HL-60 (cell line): Measurements from ENCODE around the gene MRPS26.

Experiments used
- DNase-seq, 2 experiments: peaks; one replicate each; pipeline ENCODE4 v3.0.0-alpha.2; 2010 to 2020; ENCODE audit warnings: low read depth in 1 of 2, low spot score in 1 of 2
- H3K27ac ChIP-seq: fragments of 250-450 bp; sonication (Bioruptor Pico); replicated peaks from 2 replicates; pipeline ENCODE4 v1.5.1; 2020; ENCODE audit warnings: mild to moderate bottlenecking, moderate library complexity
- H3K27me3 ChIP-seq: fragments of 250-450 bp; sonication (Bioruptor Pico); 2 replicates; pipeline ENCODE4 v1.5.1; 2021; ENCODE audit warnings: mild to moderate bottlenecking, moderate library complexity; ENCODE audit not compliant: insufficient read depth, poor library complexity, severe bottlenecking
- H3K4me3 ChIP-seq: replicated peaks from 2 replicates; pipeline ENCODE4 v1.5.1; 2011; ENCODE audit warnings: mild to moderate bottlenecking, control low read depth, low read length; ENCODE audit not compliant: insufficient read depth
- GABPA ChIP-seq: IDR thresholded peaks from 2 replicates; pipeline ENCODE4 v1.6.1; 2012; ENCODE audit warnings: low read depth
- POLR2AphosphoS5 ChIP-seq: IDR thresholded peaks from 2 replicates; pipeline ENCODE4 v1.6.1; 2012; ENCODE audit warnings: low read depth
- SPI1 ChIP-seq: IDR thresholded peaks from 2 replicates; pipeline ENCODE4 v1.6.1; 2012; ENCODE audit warnings: low read depth, mild to moderate bottlenecking, borderline replicate concordance
- TF ChIP-seq, protein P1 (sequence below): IDR thresholded peaks from one replicate; pipeline ENCODE4 v1.5.1; 2011; ENCODE audit warnings: low read length, control low read depth, inconsistent platforms; ENCODE audit not compliant: insufficient read depth
- TF ChIP-seq, protein P2 (sequence below): IDR thresholded peaks from 2 replicates; pipeline ENCODE4 v1.6.1; 2012; ENCODE audit warnings: low read depth; ENCODE audit not compliant: insufficient replicate concordance

The MRPS26 gene

DNA sequence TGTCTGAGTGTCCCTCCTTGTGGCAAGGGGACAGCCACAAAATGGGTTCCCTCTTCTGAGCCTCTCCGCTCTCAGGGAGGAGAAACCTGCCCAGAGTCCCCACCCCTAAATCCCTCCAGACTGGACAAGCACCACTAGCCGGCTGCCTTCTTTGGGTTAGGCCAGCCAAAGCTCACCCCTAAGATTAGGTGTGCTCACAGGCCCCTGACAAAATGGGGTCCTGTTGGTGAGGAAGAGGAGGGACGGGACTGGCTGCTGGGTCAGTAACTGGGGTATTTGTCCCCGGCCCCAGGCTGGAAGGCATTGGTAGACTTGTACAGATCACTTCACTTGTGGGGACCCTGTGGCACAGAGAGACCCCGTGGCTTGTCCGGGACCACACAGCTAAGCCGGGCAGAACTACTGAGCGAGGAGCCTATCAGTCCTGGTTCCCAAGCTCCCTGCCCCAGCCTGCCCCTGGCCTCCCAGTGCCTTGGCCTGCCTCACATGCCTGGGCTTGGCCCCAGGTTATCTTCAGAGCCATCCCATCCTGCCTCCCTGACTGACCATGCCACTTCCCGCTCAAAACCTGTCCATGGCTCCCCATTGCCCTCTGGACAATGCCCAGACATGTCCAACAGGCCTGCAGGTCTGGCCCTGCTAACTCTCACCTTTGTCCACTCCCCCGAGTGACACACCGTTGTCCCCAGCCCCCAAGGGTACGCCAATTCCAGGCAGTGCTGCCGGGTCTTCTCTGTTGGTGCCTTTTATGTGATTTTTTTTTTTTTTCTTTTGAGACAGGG lies 49.2 kb downstream of the MRPS26 start:
- TF ChIP-seq POLR2AphosphoS5 (no peak), GABPA (no peak), SPI1 (no peak)
- TF ChIP-seq, protein P1, sequence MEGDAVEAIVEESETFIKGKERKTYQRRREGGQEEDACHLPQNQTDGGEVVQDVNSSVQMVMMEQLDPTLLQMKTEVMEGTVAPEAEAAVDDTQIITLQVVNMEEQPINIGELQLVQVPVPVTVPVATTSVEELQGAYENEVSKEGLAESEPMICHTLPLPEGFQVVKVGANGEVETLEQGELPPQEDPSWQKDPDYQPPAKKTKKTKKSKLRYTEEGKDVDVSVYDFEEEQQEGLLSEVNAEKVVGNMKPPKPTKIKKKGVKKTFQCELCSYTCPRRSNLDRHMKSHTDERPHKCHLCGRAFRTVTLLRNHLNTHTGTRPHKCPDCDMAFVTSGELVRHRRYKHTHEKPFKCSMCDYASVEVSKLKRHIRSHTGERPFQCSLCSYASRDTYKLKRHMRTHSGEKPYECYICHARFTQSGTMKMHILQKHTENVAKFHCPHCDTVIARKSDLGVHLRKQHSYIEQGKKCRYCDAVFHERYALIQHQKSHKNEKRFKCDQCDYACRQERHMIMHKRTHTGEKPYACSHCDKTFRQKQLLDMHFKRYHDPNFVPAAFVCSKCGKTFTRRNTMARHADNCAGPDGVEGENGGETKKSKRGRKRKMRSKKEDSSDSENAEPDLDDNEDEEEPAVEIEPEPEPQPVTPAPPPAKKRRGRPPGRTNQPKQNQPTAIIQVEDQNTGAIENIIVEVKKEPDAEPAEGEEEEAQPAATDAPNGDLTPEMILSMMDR: no peak
- TF ChIP-seq, protein P2, sequence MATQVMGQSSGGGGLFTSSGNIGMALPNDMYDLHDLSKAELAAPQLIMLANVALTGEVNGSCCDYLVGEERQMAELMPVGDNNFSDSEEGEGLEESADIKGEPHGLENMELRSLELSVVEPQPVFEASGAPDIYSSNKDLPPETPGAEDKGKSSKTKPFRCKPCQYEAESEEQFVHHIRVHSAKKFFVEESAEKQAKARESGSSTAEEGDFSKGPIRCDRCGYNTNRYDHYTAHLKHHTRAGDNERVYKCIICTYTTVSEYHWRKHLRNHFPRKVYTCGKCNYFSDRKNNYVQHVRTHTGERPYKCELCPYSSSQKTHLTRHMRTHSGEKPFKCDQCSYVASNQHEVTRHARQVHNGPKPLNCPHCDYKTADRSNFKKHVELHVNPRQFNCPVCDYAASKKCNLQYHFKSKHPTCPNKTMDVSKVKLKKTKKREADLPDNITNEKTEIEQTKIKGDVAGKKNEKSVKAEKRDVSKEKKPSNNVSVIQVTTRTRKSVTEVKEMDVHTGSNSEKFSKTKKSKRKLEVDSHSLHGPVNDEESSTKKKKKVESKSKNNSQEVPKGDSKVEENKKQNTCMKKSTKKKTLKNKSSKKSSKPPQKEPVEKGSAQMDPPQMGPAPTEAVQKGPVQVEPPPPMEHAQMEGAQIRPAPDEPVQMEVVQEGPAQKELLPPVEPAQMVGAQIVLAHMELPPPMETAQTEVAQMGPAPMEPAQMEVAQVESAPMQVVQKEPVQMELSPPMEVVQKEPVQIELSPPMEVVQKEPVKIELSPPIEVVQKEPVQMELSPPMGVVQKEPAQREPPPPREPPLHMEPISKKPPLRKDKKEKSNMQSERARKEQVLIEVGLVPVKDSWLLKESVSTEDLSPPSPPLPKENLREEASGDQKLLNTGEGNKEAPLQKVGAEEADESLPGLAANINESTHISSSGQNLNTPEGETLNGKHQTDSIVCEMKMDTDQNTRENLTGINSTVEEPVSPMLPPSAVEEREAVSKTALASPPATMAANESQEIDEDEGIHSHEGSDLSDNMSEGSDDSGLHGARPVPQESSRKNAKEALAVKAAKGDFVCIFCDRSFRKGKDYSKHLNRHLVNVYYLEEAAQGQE: no peak
- Histone ChIP-seq H3K27ac (no peak overlapping the region), H3K4me3 (no peak overlapping the region), H3K27me3 (no peaks in the 10 kb centered on the region)
- DNase-seq: no peak
